HG03575 (cell line): ENCODE measurements around the gene CLPTM1L.

ENCODE experiments used
- ATAC-seq: cut with Tn5 transposase; IDR thresholded peaks from one replicate; pipeline ENCODE4 v1.9.1; 2021; ENCODE audit not compliant: unreplicated experiment, insufficient number of reproducible peaks, low FRiP score; ENCODE audit errors: extremely low read depth

The CLPTM1L gene, protein sequence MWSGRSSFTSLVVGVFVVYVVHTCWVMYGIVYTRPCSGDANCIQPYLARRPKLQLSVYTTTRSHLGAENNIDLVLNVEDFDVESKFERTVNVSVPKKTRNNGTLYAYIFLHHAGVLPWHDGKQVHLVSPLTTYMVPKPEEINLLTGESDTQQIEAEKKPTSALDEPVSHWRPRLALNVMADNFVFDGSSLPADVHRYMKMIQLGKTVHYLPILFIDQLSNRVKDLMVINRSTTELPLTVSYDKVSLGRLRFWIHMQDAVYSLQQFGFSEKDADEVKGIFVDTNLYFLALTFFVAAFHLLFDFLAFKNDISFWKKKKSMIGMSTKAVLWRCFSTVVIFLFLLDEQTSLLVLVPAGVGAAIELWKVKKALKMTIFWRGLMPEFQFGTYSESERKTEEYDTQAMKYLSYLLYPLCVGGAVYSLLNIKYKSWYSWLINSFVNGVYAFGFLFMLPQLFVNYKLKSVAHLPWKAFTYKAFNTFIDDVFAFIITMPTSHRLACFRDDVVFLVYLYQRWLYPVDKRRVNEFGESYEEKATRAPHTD

DNA sequence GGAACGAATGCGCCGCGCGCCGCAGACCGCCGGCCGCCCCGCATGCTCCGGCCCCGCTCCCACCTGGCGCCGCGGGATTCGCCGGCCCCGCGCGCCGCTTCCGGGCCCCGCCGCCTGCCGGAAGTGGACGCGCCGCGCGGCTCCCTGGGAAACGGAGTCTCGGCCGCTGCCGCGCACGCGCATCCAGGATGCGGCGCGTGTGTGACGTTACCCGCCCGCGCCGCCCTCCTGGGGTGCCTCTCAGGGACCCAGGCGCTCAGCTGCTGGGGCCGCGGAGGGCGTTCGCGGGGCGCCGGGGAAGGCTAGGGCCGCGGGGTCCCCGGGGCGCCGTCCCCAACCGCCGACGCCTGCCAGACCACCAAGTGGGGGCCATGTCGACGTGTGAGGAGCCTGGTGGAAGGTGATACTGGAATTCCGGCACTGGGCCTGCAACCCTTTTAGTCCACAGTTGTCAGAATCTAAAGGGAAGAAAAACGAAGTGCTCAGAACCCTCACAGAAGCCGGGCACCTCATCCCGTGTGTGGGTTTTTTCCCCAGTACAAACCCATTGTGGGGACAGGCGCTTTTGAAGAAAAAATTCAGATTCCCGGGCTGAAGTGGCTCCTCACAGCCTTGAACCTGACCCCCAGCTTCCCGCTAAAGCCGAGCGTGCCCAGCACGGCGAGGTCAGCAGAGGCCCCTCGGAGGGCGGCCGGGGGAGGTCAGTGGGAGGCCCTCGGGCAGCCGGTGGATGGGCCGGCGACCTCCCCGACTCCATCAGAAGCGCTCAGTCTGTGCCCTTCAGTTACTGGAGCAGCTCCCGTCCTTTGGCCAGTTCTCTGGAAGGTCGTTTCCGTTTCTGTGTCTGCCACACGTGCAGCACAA is at the start of gene CLPTM1L:
CLPTM1L (minus strand) TSS at position 125 of the 864 bp plus-strand sequence. CDS start 258 bp downstream, outside the sequence.
- ATAC-seq: no peak

DNA sequence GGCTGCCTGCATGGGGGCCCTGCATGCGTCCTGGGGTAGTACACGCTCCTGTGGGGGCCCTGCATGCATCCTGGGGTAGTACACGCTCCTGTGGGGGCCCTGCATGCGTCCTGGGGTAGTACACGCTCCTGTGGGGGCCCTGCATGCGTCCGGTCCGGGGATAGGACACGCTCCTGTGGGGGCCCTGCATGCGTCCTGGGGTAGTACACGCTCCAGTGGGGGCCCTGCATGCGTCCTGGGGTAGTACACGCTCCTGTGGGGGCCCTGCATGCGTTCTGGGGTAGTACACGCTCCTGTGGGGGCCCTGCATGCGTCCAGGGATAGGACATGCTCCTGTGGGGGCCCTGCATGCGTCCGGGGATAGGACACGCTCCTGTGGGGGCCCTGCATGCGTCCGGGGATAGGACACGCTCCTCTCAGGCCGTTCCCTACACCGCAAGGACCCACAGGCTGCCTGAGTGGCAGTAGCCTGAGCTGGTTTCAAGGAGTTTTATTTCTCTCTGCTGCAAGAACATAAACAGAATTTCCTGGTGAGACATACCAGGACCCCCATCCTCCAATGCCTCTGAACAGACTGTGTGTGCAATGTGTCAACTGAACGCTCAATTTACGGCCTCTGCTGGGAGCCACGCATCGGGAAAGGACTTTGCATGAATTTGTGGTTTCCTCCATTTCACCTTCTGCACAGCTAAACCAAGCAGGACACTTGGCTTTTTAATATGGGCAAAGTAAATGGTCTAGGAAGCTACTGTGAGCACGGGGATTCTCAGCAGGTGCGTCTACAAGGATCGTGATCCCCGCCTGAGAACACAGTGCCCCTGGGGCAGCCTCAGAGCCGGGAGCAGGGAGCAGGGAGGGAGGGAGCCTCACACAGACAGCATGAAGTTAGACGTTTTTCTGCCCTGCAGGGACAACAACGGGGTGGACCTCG is 48.9 kb upstream of the CLPTM1L start:
- ATAC-seq: no peak

DNA sequence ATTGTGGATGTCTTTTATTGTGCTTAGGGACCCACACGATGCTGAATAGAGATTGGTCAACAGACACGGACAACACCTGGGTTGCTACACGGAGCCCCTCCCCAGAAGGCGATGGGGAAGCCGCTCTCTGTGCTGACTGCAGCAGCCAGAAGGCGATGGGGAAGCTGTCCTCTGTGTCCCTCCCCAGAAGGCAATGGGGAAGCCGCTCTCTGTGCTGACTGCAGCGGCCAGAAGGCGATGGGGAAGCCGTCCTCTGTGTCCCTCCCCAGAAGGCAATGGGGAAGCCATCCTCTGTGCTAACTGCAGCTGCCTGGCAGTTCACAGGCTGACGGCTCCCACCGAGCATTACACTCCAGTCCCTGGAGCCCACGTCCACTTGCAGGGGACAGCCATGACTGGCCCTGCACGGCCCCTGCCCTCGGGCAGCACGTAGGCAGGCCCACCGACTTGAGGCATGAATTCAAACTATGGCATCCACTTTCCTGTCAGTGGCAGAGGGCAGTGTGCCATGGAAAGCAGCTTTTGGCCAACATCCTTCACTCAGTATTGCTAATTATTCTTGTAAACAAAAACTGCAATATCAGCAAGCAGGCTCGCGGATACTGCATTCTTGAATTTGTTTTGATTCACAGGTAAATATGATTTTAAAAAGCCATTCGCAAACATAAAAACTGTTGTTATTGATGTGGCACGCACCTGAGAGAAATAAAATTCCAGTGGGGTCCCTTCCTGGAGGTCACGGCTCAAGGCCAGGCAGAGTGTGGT is 48.1 kb upstream of the CLPTM1L start:
- no peak for ATAC-seq

DNA sequence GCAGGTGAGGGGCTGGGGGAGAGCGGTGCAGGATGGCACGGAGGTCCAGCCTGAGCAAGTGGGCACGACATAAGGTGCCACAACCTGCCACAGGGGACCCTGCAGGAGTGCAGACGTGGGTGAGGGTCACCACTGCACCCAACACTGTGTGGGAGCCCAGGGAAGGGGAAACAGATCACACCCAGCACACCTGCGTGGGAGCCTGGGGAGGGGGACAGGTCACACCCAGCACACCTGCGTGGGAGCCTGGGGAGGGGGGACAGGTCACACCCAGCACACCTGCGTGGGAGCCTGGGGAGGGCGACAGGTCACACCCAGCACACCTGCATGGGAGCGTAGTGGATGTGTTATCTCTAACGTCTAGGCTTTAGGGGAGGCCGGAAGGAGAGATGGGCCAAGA is 47.4 kb upstream of the CLPTM1L start:
- no peak for ATAC-seq

DNA sequence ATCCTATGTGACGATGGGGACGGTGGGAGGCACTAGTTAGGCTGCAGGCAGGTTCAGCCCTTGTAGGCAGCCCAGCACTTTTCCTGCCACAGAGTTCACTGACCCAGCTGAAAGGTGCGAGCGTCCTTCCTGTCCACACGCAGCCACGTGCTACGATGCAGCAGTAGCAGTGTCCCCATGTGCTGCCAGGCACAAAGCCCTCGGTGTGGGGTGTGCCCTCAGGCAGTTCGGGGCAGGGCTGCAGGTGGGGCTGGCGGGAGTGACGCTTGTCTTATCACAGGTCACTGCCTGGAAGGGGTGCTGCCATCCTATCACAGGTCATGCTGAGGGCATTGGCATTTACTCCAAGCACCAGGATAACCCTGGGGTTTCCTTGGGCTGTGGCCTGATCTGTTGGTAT is 46.8 kb upstream of the CLPTM1L start:
- no peak for ATAC-seq

DNA sequence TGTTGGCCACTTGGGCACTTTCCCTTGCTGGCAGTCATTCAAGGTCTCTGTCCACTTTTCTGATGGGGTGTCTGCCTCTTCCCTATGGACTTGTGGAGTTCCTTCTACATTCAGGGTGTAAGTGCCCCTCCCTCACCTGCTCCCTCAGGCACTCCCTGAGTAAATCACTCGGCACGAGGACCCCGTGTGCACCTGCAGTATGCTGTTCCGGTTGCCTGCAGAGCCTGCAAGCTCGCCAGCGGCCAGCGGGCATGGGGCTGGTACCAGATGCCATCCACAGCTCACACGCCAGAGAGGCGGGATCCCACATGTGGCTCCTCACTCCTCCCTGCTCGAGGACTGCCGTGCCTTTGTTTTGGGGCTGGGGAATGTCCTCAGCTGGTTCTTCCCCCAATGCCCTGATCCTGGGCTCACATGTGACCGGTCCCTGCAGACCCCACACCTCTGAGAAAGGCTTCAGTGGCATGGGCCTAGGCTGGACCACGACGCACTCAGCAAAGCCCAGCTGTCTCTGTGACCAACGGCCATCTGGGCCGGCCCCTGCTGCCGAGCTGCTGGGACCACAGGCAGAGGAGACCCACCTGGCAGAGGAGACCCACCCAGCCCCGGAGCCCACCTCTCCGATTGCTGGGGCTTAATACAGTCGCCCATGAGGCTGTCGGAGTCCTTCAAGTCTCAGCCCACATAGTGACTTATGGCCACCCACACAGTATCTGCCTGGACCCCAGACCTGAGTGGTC is 46.1 kb upstream of the CLPTM1L start:
- no peak for ATAC-seq

DNA sequence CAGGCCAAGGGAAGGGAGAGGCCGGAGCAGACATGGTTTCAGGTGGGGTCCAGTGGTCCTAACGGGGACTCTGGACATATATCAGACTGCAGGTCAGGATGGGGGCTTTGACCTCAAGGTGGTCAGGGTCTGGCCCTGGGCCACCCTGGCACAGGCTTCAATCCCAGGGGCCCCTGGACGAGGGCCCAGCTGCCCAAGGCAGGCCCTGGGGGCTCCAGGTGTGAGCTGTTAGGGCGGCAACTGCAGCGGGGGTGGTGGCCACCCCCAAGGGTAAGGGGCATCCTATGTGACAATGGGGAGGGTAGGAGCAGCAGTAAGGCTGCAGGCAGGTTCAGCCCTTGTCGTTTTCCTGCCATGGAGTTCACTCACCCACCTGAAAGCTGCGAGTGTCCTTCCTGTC is 45.4 kb upstream of the CLPTM1L start:
- ATAC-seq: no peak

DNA sequence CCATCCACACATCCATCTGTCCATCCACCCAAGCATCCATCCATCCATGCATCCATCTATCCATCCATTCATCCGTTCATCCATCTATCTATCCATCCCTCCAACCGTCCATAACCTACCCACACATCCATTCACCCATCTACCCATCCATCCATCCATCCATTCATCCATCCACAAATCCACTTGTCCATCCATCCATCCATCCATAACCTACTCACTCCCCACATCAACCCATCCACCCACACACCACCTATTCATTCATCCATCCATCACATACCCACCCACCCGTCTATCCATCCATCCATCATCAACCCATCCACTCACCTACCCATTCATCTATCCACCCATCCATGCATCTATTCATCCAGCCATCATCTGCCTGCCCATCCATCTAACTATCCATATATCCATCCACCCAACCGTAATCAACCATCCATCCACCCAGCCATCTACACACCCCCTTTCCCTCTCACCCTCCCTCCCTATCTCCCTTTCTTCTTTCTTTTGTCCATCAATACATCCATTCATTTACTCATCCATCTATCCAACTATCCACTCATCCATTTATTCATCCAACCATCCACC is 43.6 kb upstream of the CLPTM1L start:
- ATAC-seq: no peak

DNA sequence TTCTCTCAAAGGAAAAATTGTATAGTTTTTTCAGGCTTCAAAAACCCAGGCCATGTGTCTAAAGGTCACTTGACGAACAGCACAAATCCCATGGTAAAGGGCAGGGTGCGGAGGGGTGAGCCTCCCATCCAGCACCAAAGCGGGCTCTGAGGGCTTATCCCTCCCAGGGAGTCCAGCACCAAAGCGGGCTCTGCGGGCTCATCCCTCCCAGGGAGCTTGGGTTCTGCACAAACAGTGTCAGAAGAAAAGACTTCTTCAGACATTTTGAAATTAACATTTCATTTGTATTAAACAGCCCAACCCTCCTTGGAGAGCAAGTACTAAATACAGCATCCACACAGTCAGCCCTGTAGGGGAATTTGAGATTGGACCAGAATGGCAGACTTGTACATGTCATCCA is 43.0 kb upstream of the CLPTM1L start:
- no peak for ATAC-seq

DNA sequence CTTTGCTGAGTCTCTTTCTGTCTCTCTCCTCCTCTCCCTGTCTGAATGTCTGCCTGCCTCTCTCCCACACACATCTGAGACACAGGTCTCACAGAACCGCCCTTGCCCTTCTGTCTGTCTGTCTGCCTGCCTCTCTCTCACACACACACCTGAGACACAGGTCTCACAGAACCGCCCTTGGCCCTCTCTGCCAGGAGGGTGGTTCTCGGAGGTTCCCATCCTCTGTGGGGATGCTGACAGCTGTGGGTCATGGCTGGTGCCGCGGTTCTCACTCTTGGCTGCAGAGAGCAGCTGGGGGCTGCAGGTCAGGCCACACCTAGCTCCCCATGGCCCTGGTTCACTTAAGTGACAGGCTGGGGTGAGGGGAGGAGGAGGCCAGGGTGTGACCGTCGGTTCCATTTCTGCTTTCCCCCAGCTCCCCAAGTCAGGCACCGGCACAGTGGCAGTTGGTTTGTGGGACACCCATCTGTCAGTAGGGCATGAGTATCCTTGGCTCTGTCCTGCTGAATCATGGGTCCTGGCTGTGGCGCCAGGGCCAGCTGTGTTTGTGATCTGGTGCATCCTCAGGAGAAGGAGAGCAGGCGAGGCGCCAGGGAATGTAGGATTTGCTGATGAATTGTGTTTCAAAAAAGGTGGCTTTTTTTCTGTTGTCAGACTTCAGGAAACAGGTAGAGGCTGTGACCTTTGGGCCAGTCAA is 42.3 kb upstream of the CLPTM1L start:
- ATAC-seq: no peak

DNA sequence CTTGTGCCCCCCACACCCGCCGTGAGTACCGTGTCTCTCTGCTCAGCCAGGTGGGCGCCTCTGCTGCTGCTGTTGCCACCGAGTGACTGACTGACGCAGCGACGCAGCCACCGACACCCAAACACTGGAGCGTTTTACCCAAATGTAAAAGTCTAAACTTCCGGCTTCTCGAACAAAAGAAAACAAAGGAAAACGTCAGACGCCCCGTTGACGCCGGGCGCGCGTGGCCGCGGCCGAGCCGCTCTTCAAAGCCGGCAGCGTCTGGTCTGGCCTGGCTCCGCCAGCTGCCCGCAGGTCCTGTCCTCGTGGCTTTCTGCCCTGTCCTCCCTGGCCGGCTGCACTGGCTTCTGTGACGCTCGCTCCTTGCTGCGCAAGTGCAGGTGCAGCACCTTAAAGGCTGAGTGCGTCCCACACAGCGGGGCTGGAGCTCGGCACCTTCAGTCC is 41.4 kb upstream of the CLPTM1L start:
- no peak for ATAC-seq

DNA sequence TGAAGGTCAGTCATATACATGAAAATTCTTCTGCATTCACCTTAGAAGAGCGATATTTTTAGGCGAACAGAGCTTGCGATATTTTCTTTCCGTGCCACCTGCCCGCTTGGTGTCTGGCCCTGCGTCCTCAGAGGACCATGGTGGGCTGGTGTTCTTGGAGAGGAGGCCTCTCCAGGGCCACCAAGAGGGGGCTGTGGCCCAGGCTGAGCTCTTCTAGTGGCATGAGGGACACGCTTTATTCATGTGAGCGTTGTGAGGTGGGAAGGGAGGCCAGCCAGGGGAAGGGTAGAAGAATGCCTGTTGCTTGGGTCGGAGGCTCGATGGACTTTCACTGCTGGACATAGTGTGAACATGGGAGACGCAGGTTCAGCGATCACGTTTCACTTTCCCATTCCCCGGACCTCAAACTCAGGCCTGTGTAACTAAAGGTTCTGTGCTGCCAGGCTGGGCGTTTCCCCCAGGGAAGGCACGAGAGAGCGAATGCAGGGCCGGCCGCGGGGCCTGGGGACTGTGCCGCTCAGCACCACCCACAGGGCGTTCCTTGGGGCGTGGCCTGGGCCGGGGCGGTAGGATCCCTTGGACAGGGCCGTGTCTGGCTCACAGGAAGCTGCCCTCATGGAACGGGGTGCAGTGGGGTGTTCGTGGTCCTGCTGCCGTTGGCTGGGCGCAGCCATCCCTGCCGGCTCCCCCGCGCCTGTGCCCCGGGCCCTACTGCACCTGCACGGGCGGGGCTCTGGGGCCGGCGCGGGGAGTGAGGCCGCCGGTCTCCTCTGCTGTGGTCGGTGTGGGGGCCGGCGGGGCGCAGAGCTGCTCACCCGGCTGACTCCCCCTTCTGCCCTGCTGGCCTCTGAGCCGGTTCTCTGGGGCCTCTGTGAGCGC is 40.7 kb upstream of the CLPTM1L start:
- ATAC-seq: no peak

DNA sequence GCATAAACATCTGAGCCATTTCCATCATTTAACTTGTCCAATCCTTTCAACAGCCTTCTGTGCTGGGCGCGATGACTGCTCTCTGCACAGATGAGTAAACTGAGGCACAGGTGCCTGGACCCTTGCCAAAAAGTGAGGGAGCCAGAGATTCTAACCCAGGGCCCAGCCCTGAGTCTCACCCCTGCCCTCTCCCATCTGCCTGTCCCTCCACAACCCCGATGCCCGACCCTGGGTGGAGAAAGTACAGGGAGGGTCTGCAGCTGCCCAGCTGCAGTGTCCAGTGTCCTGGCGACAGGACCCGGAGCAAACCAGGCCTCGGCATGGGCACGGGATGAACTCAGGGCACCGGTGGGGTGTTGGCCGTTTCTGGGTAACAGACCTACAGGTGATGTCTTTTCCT is 39.6 kb upstream of the CLPTM1L start:
- no peak for ATAC-seq

DNA sequence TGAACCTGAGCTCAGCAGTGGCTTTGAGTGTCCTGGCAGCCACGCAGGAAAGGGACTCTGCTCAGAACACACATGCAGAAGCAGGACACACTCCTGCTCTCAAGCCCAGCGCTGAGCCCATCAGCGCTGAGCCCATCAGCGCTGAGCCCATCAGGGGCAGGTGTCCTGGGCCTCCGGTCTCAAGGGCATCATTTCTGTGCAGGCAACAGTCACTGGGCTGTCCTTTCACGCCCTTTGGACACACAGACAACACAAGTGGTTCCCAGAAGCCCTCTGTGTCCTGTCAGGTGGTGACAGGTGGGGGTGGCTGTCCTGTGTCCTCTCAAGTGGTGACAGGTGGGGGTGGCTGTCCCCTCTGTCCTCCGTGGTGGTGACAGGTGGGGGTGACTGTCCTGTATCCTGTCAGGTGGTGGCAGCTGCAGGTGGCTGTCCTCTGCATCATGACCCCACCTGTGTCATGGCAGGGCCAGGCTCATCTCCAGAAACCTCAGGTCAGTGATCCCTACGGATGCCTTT is 39.0 kb upstream of the CLPTM1L start:
- no peak for ATAC-seq

DNA sequence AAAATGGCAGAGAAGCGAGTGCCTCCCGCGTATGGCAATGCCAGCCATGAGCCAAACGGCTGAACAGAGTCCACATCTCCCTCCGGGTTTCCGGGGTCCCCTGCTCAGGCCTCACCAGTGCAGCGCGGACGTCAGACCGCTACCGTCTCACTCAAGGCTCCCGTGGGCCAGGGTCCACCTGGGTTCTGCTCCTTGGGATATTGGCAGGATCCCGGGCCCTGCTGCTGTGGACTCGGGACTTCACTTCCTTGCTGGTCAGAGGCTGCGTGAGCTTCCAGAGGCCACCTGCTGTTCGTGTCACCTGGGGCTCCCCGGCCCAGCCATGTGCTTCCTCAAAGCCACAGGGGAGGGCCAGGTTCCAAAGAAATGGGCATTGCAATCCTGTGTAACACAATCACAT is 38.4 kb upstream of the CLPTM1L start:
- no peak for ATAC-seq
